HG03521 (cell line): ENCODE measurements around the gene CSF2.

ENCODE experiments used
- ATAC-seq: cut with Tn5 transposase; IDR thresholded peaks from one replicate; pipeline ENCODE4 v1.9.1; 2021; ENCODE audit warnings: mild to moderate bottlenecking, moderate library complexity; ENCODE audit not compliant: unreplicated experiment

Gene CSF2

DNA sequence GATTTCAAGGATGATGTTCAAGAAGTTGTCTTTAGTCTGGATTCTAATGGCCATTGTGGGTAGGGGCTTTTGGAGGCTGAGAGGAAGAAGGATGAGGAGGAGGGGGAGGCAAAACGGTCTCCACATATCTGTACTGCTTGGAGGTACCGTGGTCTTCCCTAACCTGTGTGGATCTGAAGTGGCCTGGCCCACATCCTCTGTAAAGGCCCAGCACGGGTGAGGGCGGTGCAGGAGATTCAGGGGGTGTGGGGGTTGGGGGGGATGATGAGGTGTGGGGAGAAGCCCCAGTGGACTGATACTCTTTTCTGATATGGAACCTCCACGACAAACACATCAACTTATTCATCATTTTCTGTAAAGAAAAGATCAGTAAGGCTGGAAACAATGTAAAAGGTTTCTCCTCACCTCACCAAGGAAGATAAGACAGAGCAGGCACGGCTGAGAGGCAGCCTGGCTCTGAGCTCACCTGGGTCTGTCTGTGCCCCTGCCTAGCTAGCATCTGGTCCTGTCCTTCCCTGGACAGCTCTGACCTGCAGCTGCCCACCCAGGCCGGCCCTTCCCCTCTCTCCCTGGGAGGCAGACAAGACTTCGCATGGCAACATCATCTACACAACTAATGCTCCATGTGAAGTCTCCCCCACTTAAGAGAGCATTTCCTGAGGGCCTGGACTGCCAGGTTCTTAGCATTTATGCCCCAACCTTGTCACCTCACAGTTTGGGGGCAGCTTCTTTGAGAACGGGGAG, 18.7 kb upstream of the CSF2 start:
- ATAC-seq, result no peak

DNA sequence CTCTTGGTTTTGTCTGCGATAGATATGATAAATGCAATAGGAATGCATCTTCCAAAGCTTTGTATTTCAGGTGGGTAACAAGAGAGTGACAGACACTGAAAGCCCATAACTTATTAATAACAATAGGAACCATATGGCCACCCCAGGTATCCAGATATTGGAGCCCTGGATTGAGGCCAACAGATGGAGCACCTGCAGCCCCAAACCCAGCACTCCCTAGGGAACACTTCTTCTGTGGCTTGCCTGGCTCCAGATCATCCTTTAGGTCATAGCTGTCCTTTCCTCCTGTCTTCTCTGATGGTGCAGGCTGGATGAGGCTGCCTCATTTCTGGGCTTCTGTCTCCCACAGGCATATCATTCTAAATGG, 18.2 kb upstream of the CSF2 start:
- ATAC-seq, result no peak

DNA sequence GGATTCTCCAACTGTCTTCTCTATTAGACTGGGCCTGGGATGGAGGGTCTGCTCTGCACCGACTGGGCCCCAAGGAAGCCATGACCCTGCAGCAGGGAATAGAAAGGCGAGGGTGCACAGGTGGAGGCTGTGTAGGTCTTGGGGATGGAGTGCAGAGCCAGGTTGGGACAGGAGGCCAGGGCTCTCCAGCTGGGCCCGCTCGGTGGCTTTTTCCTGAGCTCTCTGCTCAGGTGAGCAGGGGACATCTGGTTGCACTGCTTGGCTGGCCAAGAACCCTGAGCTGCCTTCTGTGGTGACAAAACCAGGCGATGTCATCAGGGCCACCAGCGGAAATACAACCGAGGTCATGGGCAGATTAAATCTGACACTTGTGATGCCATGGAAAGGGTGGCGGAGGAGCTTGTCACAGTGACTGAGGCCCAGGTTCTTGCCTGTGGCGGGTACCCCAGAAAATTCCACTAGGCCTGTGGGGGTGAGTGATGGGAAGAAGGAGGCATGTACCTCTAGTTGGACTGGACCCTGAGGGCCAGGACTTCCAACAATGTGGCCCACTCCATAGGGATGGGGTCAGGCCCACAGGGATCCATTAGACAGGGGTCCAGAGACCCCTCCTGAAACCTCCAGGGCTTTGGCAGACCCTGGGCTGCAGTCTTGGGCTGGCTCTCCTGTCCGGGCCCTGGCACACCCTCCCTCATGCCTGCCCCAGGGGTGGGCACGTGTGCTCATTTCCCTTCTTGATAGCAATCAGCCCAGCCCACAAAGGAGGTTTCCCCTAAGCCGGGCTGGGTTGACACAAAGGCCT, 17.6 kb upstream of the CSF2 start:
- ATAC-seq, result no peak

DNA sequence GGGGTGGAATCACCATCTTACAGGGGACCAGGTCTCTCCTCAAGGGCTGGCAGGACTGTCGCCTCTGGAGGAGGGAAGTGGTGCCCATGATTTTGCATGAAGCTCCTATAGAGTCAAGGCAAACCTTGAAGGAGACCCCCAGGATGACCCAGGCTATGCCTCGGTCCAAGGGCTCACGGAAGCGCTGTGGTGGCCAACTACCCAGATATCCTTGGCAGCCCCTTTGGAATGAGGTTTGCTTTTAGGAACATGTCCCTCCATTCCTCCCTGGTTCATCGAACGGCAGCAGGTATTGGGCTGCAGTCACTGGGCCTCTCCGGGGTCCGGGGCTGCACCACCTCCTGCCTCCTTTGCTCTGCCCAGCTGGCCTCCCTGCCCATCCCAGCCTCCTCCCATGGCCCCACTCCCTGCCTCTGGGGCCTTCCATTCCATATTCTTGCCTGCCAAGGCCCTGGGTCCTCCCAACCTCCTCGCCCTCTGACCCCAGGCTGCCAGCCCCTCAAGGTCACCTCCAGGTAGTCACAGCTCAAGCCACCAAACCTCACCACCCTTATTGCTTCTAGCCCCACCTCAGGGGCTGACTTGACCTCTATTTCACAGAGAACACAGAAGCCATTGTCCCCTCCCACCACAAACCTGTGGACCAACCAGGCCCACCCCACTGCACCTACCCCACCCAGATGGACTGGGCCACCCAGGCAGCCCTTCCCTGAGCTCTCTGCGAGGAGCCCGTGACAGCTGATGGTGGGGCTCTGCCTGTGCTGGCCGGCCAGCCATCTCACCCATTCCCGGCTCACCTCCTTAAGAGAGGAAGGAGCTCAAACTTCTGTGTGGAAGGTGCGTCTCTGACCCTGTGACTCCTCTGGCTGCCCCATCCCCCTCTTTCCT, 16.7 kb upstream of the CSF2 start:
- no peak for ATAC-seq

DNA sequence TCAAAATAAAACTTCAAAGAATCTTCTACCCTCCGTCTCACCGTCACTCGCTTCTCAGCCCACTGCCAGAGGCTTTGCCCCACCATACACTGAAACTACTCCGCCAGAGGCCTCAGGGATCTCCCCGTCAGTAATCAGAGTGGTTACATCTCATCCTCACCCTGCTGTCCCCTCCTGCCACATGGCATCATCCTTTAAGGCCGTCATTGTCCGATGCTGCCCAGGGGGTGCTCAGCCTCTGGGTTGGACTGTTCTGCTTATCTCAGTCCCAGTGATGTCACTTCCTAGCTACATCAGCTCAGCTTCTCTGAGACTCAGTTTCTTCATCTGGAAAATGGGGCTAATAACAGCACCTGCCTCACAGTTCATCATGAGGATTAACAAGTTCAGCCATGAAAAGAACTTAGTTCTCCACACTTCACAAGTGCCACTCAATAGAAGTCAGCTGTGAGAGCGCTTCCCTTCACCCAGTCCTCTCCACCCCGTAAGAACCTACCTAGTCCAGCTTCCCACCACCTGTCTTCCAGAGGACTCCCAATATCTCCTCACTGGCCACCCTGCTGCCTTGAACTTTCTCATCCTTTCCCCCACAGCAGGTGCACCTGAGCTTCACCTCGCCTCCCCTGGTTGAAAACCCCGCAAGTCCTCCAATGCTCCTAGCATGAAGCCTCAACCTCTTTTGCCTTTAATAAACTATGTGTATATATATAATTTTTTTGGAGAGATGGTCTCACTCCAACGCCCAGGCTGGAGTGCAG, 15.9 kb upstream of the CSF2 start:
- ATAC-seq, result no peak

GRCh38 chr5:132058646-132059042, 14.9 kb upstream of the CSF2 start:
- no peak for ATAC-seq

DNA sequence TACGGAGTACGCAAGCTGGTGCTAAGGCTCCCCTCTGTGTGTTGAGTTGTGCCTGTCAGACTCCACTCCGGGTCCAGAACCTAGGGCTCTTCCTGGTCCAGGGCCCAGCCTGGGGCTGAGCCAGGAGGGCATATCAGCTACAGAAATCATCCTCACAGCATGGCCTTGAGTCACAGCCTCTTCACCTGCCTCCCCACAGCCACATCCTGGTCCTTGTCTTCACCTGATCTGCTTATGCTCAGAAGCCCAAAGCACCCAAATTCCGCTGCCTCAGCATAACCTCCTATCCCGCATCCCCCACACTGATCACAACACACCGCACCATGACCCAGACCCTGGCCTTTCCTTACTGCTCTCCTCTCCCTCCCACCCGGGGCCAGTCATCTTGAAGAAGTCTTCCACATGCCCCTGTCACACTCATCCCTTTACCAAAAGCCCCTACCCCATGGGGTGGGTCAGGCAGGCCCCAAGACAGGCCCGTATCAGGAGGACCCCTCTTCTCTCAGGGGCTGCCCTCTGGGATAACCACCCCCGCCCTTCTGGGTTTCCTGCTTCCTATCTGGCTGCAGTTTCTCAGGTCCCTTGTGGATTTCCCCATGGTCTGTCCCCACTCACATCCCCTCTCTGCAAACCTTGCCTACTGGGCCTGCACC, 14.4 kb upstream of the CSF2 start:
- ATAC-seq, result no peak

GRCh38 chr5:132059696-132060500, 13.7 kb upstream of the CSF2 start:
- ATAC-seq, result no peak

DNA sequence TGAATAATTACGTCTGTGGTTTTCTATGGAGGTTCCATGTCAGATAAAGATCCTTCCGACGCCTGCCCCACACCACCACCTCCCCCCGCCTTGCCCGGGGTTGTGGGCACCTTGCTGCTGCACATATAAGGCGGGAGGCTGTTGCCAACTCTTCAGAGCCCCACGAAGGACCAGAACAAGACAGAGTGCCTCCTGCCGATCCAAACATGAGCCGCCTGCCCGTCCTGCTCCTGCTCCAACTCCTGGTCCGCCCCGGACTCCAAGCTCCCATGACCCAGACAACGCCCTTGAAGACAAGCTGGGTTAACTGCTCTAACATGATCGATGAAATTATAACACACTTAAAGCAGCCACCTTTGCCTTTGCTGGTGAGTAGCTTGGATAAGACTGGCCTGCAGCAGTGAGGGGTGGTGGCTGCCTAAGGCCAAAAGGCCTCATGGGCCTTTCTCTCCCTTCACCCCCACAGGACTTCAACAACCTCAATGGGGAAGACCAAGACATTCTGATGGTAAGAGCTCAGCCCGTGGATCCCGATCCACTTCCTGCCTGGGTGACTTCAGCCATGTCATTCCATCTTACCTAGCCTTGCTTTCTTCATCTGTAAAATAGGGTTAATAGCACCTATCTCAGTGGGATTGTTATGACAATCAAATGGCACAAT, 13.0 kb upstream of the CSF2 start, which contains the start of gene IL3:
IL3 (plus strand) TSS at position 155 of the 661 bp plus-strand sequence; CDS start at position 207, 52 bp downstream.
- ATAC-seq, result no peak

DNA sequence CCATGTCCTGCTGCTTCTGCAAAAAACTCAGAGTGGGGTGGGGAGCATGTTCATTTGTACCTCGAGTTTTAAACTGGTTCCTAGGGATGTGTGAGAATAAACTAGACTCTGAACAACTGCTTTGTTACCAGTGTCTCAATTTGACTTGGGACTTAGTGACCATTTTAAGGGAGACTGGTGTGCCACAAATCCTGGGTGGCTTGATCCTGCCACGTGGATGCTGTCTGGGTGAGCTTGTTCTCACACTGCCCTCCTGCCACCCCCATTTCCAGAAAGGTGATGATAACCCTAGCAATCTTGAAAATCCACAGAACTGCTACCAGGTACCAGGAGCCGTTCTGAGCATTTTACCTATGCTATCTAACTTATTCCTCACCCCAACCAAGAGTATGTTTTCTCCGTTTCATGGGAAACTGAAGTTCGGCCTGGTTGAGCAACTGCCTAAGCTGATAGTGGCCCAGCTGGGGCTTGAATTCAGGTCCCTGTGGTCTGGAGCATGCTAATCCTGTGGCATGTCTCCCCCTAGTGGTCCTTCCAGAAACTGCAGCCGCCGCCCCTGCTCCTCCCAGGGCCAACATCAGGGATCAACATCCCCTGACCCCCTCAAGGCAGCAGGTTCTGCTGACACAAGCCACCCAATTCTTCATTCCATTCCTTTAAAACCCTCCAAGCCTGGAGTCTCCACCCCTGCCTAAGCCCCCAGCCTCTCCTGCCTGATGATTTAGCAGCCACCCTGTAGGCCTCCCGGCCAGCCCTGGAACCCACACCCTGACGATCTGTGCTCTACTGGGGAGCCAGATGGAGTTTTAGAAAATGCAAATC, 10.3 kb upstream of the CSF2 start:
- peak; percentile 37 for ATAC-seq

DNA sequence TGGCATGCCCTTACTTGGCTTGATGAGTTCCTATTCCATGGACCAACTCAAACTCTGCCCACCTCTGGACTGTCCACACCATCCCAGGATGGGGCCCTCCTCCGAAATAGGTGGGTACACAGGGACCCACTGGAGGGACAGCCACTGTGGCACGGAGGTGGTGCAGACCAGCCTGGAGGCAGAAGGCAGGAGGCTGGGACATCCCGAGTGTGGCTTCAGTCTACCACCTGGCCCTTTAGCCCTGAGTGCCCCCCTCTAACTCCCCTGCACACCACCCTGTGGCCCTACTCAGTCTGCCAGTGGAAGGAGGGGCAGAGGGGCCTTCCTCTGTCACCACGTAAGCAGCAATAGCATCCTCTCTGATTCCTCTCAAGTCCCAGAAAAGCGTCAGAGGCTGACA, 9.4 kb upstream of the CSF2 start:
- ATAC-seq, result no peak

DNA sequence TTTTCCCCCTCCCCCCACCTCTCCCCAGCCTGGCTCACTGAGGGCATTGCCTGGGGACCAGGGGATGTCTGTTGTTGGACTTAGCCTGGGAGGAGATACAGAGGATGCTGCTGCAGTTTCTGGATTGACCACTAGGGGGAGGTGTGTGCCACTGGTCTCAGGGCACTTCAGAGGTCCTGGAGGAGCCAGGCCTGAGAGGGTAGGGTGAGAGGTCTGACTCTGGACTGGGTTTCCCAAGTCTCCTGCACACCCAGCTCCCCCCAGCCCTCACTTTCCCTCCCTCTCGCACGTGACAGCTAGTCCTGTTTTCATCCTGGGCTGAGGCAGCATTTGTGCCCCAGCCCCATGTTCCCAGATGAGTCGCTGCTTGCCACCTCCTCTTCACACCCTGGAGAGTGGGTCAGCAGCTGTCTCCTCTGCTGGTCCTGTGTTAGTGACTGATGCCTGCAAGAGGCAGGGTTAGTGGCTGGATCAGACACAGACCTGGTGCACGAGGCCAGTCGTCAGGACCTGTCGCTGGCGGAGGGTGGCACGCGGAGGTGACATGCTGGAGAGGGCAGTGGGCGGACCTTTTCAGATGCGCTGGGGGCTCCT, 8.8 kb upstream of the CSF2 start:
- ATAC-seq, result peak; percentile 49

- no peak for ATAC-seq
Observed at GRCh38 chr5:132065351-132065937, 8.1 kb upstream of the CSF2 start.

GRCh38 chr5:132065951-132066701, 7.5 kb upstream of the CSF2 start:
- ATAC-seq, result no peak

DNA sequence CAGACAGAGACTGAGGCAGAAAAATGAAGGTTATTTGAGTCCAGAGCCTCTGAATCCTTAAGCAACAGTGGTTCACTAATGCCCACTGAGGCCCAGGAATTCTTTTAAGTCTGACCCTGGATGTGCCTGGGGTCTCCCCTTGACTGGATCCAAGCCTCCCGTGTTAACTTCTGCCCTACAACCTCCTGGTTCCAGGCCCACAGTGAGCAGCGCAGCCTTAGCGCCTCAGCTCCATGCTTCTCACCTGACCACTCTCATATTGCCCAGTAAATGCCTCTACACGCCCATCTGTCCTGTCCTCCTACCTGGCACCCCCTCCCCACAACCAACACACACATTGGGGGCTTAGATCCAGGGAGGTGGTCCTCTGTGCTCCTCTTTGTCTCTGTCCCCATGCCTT, 6.7 kb upstream of the CSF2 start:
- no peak for ATAC-seq

- ATAC-seq, result no peak
Observed at GRCh38 chr5:132067451-132067850, 6.1 kb upstream of the CSF2 start.
